Retinal pigment epithelial cell (primary cell): Measurements from ENCODE around the gene DNAJC5.
A peak's percentile ranks its signal among the peaks of the same experiment; 100 is the strongest.

Experiments
- DNase-seq: peaks from one replicate; pipeline ENCODE4 v3.0.0-alpha.2; 2010; ENCODE audit warnings: low read depth
- H3K4me3 ChIP-seq: 2 replicates; pipeline ENCODE4 v1.5.1; 2011; ENCODE audit warnings: mild to moderate bottlenecking, low read length, control low read depth, moderate library complexity
- CTCF ChIP-seq: conservative IDR thresholded peaks from 2 replicates; pipeline ENCODE4 v1.5.1; 2011; ENCODE audit warnings: low read depth, low read length, control low read depth, inconsistent platforms

The DNAJC5 gene

DNA sequence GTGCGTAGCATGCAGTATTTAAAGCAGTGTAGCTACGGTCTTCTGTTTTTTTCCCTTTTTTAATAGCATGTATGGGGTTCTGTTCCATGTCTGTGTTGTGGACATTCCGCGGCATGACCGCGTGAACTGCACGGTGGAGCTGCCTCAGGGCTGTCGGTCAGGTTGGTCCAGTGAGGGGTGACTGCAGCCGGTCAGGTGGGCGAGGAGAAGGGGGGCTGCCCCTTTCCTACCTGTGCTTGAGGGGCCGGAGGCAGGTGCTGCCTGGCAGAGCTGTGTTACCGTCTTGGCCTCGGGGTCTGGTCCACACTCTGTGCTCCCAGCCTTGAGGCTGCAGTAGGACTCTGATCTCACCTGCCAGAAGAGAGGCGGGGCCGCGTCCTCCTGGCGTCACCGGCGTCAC, 36.8 kb downstream of the DNAJC5 start:
- H3K4me3 ChIP-seq: no peak overlapping the region
- TF ChIP-seq CTCF: no peak
- no peak for DNase-seq

- TF ChIP-seq CTCF: no peak
- no peak overlapping the region for H3K4me3 ChIP-seq
- DNase-seq: no peak
Measured at GRCh38 chr20:63932606-63933160, 37.8 kb downstream of the DNAJC5 start.

GRCh38 chr20:63933646-63934045, 38.7 kb downstream of the DNAJC5 start:
- no peak for DNase-seq
- TF ChIP-seq CTCF: no peak
- H3K4me3 ChIP-seq: no peak overlapping the region

- no peak for DNase-seq
- no peak overlapping the region for H3K4me3 ChIP-seq
- TF ChIP-seq CTCF: peak; percentile 62
Measured at GRCh38 chr20:63934271-63935068, 39.5 kb downstream of the DNAJC5 start.

DNA sequence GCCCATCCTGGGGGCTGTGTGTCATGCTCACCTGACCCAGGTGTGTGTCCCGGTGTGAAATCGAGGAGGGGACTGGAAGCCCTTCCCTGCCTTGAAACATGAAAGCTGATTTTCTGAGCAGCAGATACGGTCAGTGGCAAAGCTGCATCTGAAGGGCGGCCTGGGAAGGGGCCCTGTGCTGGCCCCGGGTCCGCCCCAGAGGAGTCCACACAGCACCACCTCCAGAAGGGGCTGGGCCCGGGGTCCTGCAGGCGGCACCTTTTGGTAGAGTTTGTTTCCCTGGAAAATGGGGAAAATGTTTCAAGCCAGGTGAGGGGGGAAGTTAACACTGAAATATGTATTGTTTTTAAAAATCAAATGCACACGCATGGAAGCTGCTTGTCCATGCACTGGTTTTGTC, 40.5 kb downstream of the DNAJC5 start:
- no peak for DNase-seq
- no peak overlapping the region for H3K4me3 ChIP-seq
- no peak for TF ChIP-seq CTCF

GRCh38 chr20:63937596-63937995, 42.7 kb downstream of the DNAJC5 start:
- DNase-seq: no peak

More at GRCh38 chr20:63937596-63937995, 42.7 kb downstream of the DNAJC5 start:
- H3K4me3 ChIP-seq: no peak overlapping the region
- TF ChIP-seq CTCF: no peak
